Vagina (tissue), 2 donors: ENCODE measurements around the gene NCAN. TPM values are rescaled to one million over a fixed set of nuclear protein-coding genes. Genes with fewer than 3 reads are reported as not detected.
"Not testable (repeated sequence)": the region's sequence is repeated elsewhere in the genome, so short reads cannot be mapped to it uniquely, and the experiment has no call there.

Experiments
- DNase-seq, 2 donors: peaks; one replicate each; pipeline ENCODE4 v3.0.0-alpha.2; 2017; ENCODE audit errors: extremely low spot score in 2 of 2
- H3K27ac ChIP-seq: fragments of 200-600 bp; sonication (generic); one replicate; pipeline ENCODE4 v1.5.1; 2019
- H3K27me3 ChIP-seq: fragments of 200-600 bp; sonication (generic); one replicate; pipeline ENCODE4 v1.5.1; 2019
- H3K36me3 ChIP-seq, 2 donors: fragments of 200-600 bp; sonication (generic); one replicate each; pipeline ENCODE4 v1.5.1; 2017 to 2019
- H3K4me1 ChIP-seq: fragments of 200-600 bp; sonication (generic); one replicate; pipeline ENCODE4 v1.5.1; 2019
- H3K4me3 ChIP-seq, 2 donors: fragments of 200-600 bp; sonication (generic); 1 replicate in 1 of 2; 2 replicates in 1 of 2; pipeline ENCODE4 v1.5.1; 2016 to 2019
- H3K9me3 ChIP-seq: fragments of 200-600 bp; sonication (generic); one replicate; pipeline ENCODE4 v1.5.1; 2019
- CTCF ChIP-seq, 3 experiments: fragments of 450-650 bp in 2 of 3; fragments of 200-600 bp in 1 of 3; sonication (generic) in 1 of 3; IDR thresholded peaks; one replicate each; pipeline ENCODE4 v1.5.1; 2017 to 2019; ENCODE audit warnings: antibody characterized with exemption in 3 of 3, mild to moderate bottlenecking in 2 of 3, moderate library complexity in 2 of 3
- POLR2A ChIP-seq, 2 donors: fragments of 450-650 bp; IDR thresholded peaks; one replicate each; pipeline ENCODE4 v1.6.1; 2017; ENCODE audit warnings: antibody characterized with exemption in 2 of 2, mild to moderate bottlenecking in 2 of 2, moderate library complexity in 2 of 2
- POLR2AphosphoS5 ChIP-seq, 2 donors: sonication (generic); formaldehyde crosslinking; IDR thresholded peaks; one replicate each; pipeline ENCODE4 v1.9.0; 2017; ENCODE audit warnings: antibody characterized with exemption in 2 of 2, mild to moderate bottlenecking in 2 of 2, low read depth in 1 of 2; ENCODE audit not compliant: insufficient read depth in 1 of 2
- intact Hi-C: fragments of 100-400 bp; cut with DNase I; formaldehyde crosslinking; loops from one replicate; pipeline ENCODE4 v1.15.1; 2023
- total RNA-seq: library from RNA; depleted of rRNA; stranded (reverse); fragments of >200 nt; gene quantifications from one replicate; pipeline ENCODE4 v1.2.3, GENCODE V29; 2016

Gene NCAN
- total RNA-seq, 1 donor from 2014 or later, result not detected

DNA sequence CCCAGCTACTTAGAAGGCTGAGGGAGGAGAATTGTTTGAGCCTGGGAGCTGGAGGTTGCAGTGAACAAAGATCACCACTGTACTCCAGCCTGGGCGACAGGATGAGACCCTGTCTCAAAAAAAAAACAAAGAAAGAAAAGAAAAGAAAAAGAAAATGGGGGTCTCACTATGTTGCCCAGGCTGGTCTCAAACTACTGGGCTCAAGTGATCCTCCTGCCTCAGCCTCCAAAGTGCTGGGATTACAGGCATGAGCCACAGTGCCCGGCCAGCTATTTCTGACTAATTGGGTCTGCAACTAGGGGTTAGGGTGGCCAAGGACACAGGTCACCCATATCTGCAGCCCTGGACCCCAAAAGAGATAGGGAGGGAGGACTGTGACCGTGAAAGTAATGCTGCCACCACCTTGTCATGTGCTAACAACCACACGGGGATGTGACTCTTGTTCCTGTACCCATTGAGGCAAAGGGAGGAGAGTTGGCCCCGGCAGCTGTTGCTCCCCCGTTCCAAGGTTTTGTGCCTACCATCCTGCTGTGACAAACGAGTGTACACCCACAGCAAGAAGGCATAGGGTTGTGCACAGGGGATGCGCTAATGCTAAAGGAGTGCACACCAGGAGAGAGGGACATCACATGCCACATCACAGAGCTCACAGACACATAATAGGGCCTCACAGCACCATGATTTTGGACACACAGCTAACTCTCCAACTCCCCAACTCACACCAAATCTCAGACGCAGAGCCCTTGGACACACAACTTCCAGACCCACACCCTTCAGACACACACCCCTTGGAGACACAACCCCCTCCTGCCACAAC lies 42.3 kb upstream of the NCAN start:
- TF ChIP-seq CTCF (IDR thresholded peaks at IDR 0.05) (no peak), POLR2A (IDR thresholded peaks at IDR 0.05) (no peak), POLR2AphosphoS5 (IDR thresholded peaks at IDR 0.05; ENCODE audit: insufficient read depth in 1 of 2, low read depth in 1 of 2) (no peak)
- DNase-seq, result no peak
- Histone ChIP-seq H3K4me3 (peak overlapping the region; percentile 13 to 29), H3K4me1 (peaks cover 16% of the 10 kb centered on the region), H3K9me3 (no peaks in the 10 kb centered on the region), H3K27ac (no peak overlapping the region), H3K27me3 (no peaks in the 10 kb centered on the region), H3K36me3 (no peaks in the 10 kb centered on the region)
- intact Hi-C loops, result no loop called here

GRCh38 chr19:19170053-19170872 lies 41.5 kb upstream of the NCAN start, which contains the start of gene MEF2B:
Gene MEF2B (minus strand): TSS chr19:19170263. CDS start chr19:19150735, 19,528 bp downstream.
- no peak for TF ChIP-seq POLR2AphosphoS5 (IDR thresholded peaks at IDR 0.05; ENCODE audit: insufficient read depth in 1 of 2, low read depth in 1 of 2)
- no peak for TF ChIP-seq POLR2A (IDR thresholded peaks at IDR 0.05)
- TF ChIP-seq CTCF (IDR thresholded peaks at IDR 0.05), result no peak
- Histone ChIP-seq H3K27me3 (no peaks in the 10 kb centered on the region), H3K36me3 (no peaks in the 10 kb centered on the region), H3K27ac (no peak within 1 kb of the TSS), H3K4me1 (peaks cover 16% of the 10 kb centered on the region), H3K4me3 (peak within 1 kb of the TSS; percentile 13 to 29), H3K9me3 (no peaks in the 10 kb centered on the region)
- intact Hi-C loops, result no loop called here
- no peak for DNase-seq

GRCh38 chr19:19170873-19171672 lies 40.7 kb upstream of the NCAN start:
- H3K4me1 ChIP-seq, result peaks cover 16% of the 10 kb centered on the region
- H3K27ac ChIP-seq, result no peak overlapping the region
- no peaks in the 10 kb centered on the region for H3K9me3 ChIP-seq
- no peaks in the 10 kb centered on the region for H3K27me3 ChIP-seq
- H3K4me3 ChIP-seq, result no peak overlapping the region
- no peaks in the 10 kb centered on the region for H3K36me3 ChIP-seq
- TF ChIP-seq POLR2A (IDR thresholded peaks at IDR 0.05) (no peak), CTCF (IDR thresholded peaks at IDR 0.05) (no peak), POLR2AphosphoS5 (IDR thresholded peaks at IDR 0.05; ENCODE audit: insufficient read depth in 1 of 2, low read depth in 1 of 2) (no peak)
- no peak for DNase-seq
- intact Hi-C loops, result no loop called here

- no peak for DNase-seq
- intact Hi-C loops, result no loop called here
- Histone ChIP-seq H3K9me3 (no peaks in the 10 kb centered on the region), H3K4me1 (peaks cover 16% of the 10 kb centered on the region), H3K36me3 (peaks cover 0 to 5% of the 10 kb centered on the region in 2 donors), H3K4me3 (no peak overlapping the region), H3K27me3 (no peaks in the 10 kb centered on the region), H3K27ac (no peak overlapping the region)
- no peak for TF ChIP-seq CTCF (IDR thresholded peaks at IDR 0.05)
- TF ChIP-seq POLR2AphosphoS5 (IDR thresholded peaks at IDR 0.05; ENCODE audit: insufficient read depth in 1 of 2, low read depth in 1 of 2), result no peak
- no peak for TF ChIP-seq POLR2A (IDR thresholded peaks at IDR 0.05)
Measured at GRCh38 chr19:19171821-19172532, 39.8 kb upstream of the NCAN start.

GRCh38 chr19:19173243-19173642 lies 38.5 kb upstream of the NCAN start:
- H3K36me3 ChIP-seq, intact Hi-C loops, DNase-seq, H3K4me3 ChIP-seq, H3K27ac ChIP-seq, H3K27me3 ChIP-seq, H3K9me3 ChIP-seq: not testable (repeated sequence)
- H3K4me1 ChIP-seq, result peaks cover 16% of the 10 kb centered on the region
